Effector CD4-positive, alpha-beta T cell (primary cell): ENCODE results near the gene KCNAB1.

Experiments used
- DNase-seq: peaks from one replicate; pipeline ENCODE4 v3.0.0-alpha.2; 2020

KCNAB1 gene

DNA sequence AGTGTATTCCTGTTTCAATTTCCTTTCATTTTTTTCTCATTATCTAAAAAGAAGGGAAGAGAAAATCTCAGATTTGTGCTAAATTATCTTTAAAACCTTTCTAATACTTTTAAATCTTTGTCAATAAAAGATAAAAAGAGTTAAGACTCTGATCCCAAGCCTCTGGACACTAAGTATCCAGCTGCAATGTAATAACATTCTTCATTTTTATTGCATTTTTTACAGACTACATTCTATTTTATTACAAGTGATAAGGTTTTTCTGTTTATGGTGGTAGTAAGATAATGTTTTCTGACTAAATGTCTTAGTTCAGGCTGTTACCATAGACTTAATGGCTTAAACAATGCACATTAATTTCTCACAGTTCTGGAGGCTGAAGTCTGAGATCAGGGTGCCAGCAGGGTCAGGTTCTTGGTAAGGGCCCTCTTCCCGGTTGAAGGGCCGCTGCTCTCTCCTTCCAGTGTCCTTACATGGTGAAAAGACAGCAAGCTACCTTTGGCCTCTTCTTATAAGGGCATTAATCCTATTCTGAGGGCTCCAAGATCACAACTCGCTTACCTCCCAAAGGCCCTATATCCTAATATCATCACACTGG lies 19.7 kb downstream of the KCNAB1 start:
- no peak for DNase-seq

GRCh38 chr3:156142702-156143101 lies 22.3 kb downstream of the KCNAB1 start:
- DNase-seq, result no peak

GRCh38 chr3:156143136-156143535 lies 22.8 kb downstream of the KCNAB1 start:
- no peak for DNase-seq

DNA sequence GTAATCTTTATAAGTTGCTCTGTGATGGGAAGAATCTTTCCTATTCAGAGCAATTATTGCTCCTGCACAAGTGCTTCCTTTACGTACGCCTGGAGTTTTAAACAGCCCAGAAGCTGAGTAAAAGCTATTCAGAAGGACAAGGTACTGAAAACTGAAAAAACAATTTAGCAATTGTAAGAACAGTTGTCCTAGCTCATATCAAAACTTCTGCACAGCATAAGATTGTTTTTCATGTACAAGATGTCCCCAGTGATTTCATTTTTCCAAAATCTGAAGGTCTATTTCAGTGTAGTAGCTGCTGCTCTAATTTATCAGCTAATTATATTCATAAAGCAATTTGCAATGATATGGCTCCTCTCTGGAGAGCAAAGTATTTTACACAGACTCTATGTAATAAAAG lies 23.7 kb downstream of the KCNAB1 start:
- DNase-seq, result no peak

DNA sequence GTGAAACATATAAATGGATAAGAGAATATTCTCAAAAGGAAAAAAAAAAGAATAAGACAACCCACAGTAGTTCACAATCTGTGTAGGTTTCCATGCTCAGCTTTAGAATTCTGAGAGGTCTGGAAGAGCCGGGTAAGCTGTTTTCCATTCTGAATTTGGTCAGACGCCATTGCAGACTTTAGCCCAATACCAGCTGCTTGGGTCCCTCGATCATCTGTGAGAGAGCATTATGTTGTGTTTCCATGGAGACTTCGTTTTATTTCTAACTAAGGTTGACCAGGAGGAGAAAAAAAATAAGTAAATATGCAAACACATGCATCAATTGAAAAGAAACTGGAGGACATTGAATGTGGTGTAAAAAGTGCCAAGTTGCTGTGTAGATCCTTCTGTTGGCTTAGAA lies 25.5 kb downstream of the KCNAB1 start:
- no peak for DNase-seq

DNA sequence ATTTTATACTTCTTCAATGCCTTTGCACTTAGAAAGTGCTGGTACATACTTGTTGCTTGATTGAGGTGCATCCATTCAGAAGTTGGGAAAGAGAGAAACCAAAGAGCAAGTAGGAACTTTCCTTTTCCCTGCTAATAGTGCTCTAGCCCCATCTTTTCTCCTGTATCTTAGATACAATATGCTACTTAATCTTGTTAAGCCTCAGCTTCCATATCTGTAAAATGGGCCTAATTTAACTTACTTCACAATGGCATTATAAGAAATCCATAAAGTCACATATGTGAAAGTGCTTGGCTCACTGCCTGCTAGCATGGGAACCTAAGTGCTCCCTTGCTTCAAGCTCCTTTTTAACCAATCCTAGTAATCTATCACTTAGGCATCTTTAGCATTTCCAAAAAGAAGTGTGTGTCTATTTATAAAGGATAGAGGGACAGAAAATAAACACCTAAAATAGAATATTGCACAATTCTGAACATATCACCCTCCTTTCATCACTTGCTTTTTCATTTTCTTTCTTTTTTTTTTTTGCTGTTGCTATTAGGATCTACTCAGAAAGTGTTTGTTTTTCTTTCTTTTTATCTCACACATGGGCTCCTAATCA lies 28.1 kb downstream of the KCNAB1 start:
- DNase-seq, result no peak

GRCh38 chr3:156148946-156149381 lies 28.6 kb downstream of the KCNAB1 start:
- no peak for DNase-seq

- DNase-seq, result no peak
Measured at GRCh38 chr3:156149876-156150275, 29.5 kb downstream of the KCNAB1 start.

GRCh38 chr3:156150434-156151066 lies 30.2 kb downstream of the KCNAB1 start:
- DNase-seq, result no peak

GRCh38 chr3:156151824-156152428 lies 31.5 kb downstream of the KCNAB1 start:
- DNase-seq, result peak; percentile 28

GRCh38 chr3:156158656-156159295 lies 38.4 kb downstream of the KCNAB1 start:
- no peak for DNase-seq

DNA sequence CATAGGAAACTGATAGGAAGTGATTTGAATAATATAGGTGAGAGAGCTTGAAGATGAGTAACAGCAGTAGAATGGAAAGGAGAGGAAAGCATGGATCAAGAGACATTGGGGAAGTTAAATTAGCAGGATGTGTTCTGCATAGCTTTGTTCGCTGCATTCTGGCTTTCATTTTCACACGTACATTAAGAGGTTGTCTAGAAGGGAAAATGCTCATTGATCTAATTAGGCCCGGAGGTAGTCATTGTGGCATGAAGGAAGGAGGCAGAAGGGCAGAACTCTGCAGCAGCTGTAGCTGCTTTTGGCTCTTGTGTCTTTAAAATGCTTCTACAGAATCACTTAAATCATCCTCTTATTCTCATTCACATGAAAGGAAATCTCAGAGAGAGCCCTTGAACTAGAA lies 40.3 kb downstream of the KCNAB1 start:
- no peak for DNase-seq

DNA sequence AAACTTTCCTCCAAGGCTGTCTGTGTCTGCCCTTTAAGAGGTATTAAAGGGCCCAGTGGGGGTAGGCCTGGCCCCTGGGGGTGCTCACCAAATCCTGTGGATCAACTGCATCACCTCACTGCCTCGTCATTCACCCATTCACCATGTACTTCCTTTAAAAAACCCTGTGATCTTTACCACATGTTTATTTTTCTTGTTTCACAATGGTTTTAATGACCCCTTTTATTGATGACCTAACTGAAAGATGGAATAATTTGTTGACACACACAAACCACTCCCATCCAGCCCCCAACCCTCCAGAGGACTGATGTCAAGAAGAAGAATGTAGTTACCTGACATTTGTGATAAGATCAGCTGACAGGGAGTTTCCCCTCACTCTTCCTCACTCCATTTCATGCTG lies 40.8 kb downstream of the KCNAB1 start:
- no peak for DNase-seq

GRCh38 chr3:156163848-156164247 lies 43.5 kb downstream of the KCNAB1 start:
- no peak for DNase-seq

GRCh38 chr3:156166808-156167207 lies 46.4 kb downstream of the KCNAB1 start:
- DNase-seq, result no peak

GRCh38 chr3:156170571-156170970 lies 50.2 kb downstream of the KCNAB1 start:
- no peak for DNase-seq

GRCh38 chr3:156171281-156172267 lies 51.2 kb downstream of the KCNAB1 start:
- DNase-seq, result no peak

DNA sequence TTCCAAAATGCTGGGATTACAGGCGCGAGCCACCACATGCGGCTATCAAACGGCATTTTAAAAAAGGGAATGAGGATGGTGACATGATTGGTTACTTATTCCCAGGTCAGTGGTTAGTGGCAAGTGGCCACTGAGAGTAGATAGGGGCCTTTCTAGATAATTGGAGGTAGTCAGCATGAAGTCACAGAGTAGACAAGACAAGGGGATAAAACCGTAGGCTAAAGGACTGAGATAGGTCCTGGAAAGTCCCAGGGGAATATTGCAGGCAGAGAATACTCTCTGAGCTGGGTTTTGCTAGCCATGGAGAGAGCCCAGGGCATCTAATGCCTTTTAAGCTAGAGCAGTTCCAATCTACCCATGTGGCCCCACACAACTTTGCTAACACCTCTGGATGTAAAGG lies 52.2 kb downstream of the KCNAB1 start:
- DNase-seq, result no peak

GRCh38 chr3:156174229-156174847 lies 54.0 kb downstream of the KCNAB1 start:
- DNase-seq, result no peak

GRCh38 chr3:156175570-156175969 lies 55.2 kb downstream of the KCNAB1 start:
- DNase-seq, result no peak

- no peak for DNase-seq
Measured at GRCh38 chr3:156176048-156176447, 55.7 kb downstream of the KCNAB1 start.
